GM23338 (cell line): ENCODE data around the gene ATP6V1A. TPM values are rescaled to one million over a fixed set of nuclear protein-coding genes. Genes with fewer than 3 reads are reported as not detected.

Experiments
- ATAC-seq: fragments of 200-7000 bp; cut with Tn5 transposase; 3 replicates; pipeline ENCODE4 v1.9.1; 2020
- DNase-seq: peaks from one replicate; pipeline ENCODE4 v3.0.0-alpha.2; 2015; ENCODE audit warnings: low spot score
- H2AFZ ChIP-seq: fragments of 200-600 bp; sonication (generic); 2 replicates; pipeline ENCODE4 v1.8.0; 2016; ENCODE audit warnings: antibody characterized with exemption, mild to moderate bottlenecking, moderate library complexity
- H3F3A ChIP-seq: fragments of 200-600 bp; sonication (generic); replicated peaks from 2 replicates; pipeline ENCODE4 v1.8.0; 2017; ENCODE audit warnings: antibody characterized with exemption, mixed run types, low read depth
- H3K27ac ChIP-seq: fragments of 200-600 bp; sonication (generic); 2 replicates; pipeline ENCODE4 v1.6.1; 2016; ENCODE audit warnings: low read depth
- H3K27me3 ChIP-seq: fragments of 200-600 bp; sonication (generic); 2 replicates; pipeline ENCODE4 v1.8.0; 2016; ENCODE audit warnings: mild to moderate bottlenecking, mixed run types, moderate library complexity; ENCODE audit not compliant: insufficient read depth
- H3K36me3 ChIP-seq: fragments of 200-600 bp; sonication (generic); 2 replicates; pipeline ENCODE4 v1.8.0; 2016; ENCODE audit warnings: mild to moderate bottlenecking; ENCODE audit not compliant: insufficient read depth
- H3K4me1 ChIP-seq: fragments of 200-600 bp; sonication (generic); 2 replicates; pipeline ENCODE4 v1.8.0; 2016; ENCODE audit warnings: mild to moderate bottlenecking, moderate library complexity; ENCODE audit not compliant: insufficient read depth
- H3K4me2 ChIP-seq: fragments of 200-600 bp; sonication (generic); 2 replicates; pipeline ENCODE4 v1.7.1; 2017; ENCODE audit warnings: mixed run types
- H3K4me3 ChIP-seq: fragments of 200-600 bp; sonication (generic); 2 replicates; pipeline ENCODE4 v1.6.1; 2016; ENCODE audit warnings: mixed run types
- H3K79me2 ChIP-seq: fragments of 200-600 bp; sonication (generic); replicated peaks from 2 replicates; pipeline ENCODE4 v1.8.0; 2017; ENCODE audit warnings: mild to moderate bottlenecking; ENCODE audit not compliant: insufficient read depth
- H3K9me2 ChIP-seq: fragments of 200-600 bp; sonication (generic); 2 replicates; pipeline ENCODE4 v1.8.0; 2017; ENCODE audit not compliant: insufficient read depth
- H4K20me1 ChIP-seq: fragments of 200-600 bp; sonication (generic); replicated peaks from 2 replicates; pipeline ENCODE4 v1.8.0; 2017; ENCODE audit warnings: mild to moderate bottlenecking; ENCODE audit not compliant: insufficient read depth
- H3K27ac Mint-ChIP-seq: 2 replicates; pipeline ENCODE4 v1.8.0; 2020; ENCODE audit warnings: inconsistent platforms, mild to moderate bottlenecking, moderate library complexity, mixed read lengths
- H3K27me3 Mint-ChIP-seq: 3 replicates; pipeline ENCODE4 v1.8.0; 2022; ENCODE audit warnings: low read depth, mild to moderate bottlenecking, moderate library complexity, mixed read lengths, inconsistent platforms; ENCODE audit not compliant: insufficient read depth, poor library complexity
- H3K36me3 Mint-ChIP-seq: 3 replicates; pipeline ENCODE4 v1.8.0; 2021; ENCODE audit warnings: low read depth, mild to moderate bottlenecking, inconsistent platforms, moderate library complexity, mixed read lengths
- H3K4me1 Mint-ChIP-seq: 3 replicates; pipeline ENCODE4 v1.8.0; 2020; ENCODE audit warnings: mild to moderate bottlenecking, inconsistent platforms, mixed read lengths
- H3K4me3 Mint-ChIP-seq: 3 replicates; pipeline ENCODE4 v1.8.0; 2021; ENCODE audit warnings: moderate library complexity, mild to moderate bottlenecking, inconsistent platforms, mixed read lengths
- H3K9me3 Mint-ChIP-seq: 3 replicates; pipeline ENCODE4 v1.8.0; 2020; ENCODE audit warnings: moderate library complexity, mild to moderate bottlenecking, inconsistent platforms, mixed read lengths
- CREB1 ChIP-seq: fragments of 250-450 bp; sonication (Bioruptor Pico); IDR thresholded peaks from 2 replicates; pipeline ENCODE4 v1.5.0; 2020; ENCODE audit warnings: low read depth, mild to moderate bottlenecking, moderate library complexity
- CTCF ChIP-seq, 2 experiments: fragments of 200-600 bp in 1 of 2; sonication (generic) in 1 of 2; conservative IDR thresholded peaks; 2 replicates each; pipeline versions ENCODE4 v1.5.1 to v1.6.1; 2016 to 2017; ENCODE audit warnings: antibody characterized with exemption in 2 of 2, low read depth in 2 of 2, mild to moderate bottlenecking in 2 of 2, moderate library complexity in 1 of 2
- ETS1 ChIP-seq: IDR thresholded peaks from 2 replicates; pipeline ENCODE4 v1.6.1; 2016; ENCODE audit warnings: antibody characterized with exemption
- EZH2 ChIP-seq: fragments of 200-600 bp; sonication (generic); IDR thresholded peaks from one replicate; pipeline ENCODE4 v1.8.0; 2017; ENCODE audit warnings: antibody characterized with exemption, mild to moderate bottlenecking, low read depth; ENCODE audit not compliant: unreplicated experiment
- EZH2phosphoT487 ChIP-seq: fragments of 200-600 bp; sonication (generic); IDR thresholded peaks from one replicate; pipeline ENCODE4 v1.8.1; 2018; ENCODE audit warnings: antibody characterized with exemption; ENCODE audit not compliant: unreplicated experiment
- JUNB ChIP-seq: IDR thresholded peaks from one replicate; pipeline ENCODE4 v1.6.1; 2016; ENCODE audit warnings: antibody characterized with exemption; ENCODE audit not compliant: unreplicated experiment
- NANOG ChIP-seq: IDR thresholded peaks from 2 replicates; pipeline ENCODE4 v1.6.1; 2016; ENCODE audit warnings: antibody characterized with exemption, borderline replicate concordance
- POLR2AphosphoS5 ChIP-seq: IDR thresholded peaks from 2 replicates; pipeline ENCODE4 v1.6.1; 2016; ENCODE audit warnings: antibody characterized with exemption, low read depth
- REST ChIP-seq: IDR thresholded peaks from one replicate; pipeline ENCODE4 v1.6.1; 2018; ENCODE audit warnings: antibody characterized with exemption; ENCODE audit not compliant: unreplicated experiment
- STAT1 ChIP-seq: IDR thresholded peaks from one replicate; pipeline ENCODE4 v1.6.1; 2016; ENCODE audit warnings: antibody characterized with exemption; ENCODE audit not compliant: unreplicated experiment
- ZNF114 ChIP-seq: fragments of 250-450 bp; sonication (Bioruptor Pico); IDR thresholded peaks from 2 replicates; pipeline ENCODE4 v1.5.0; 2020; ENCODE audit warnings: mild to moderate bottlenecking, moderate library complexity
- ZNF331 ChIP-seq: fragments of 250-450 bp; sonication (Bioruptor Pico); IDR thresholded peaks from 2 replicates; pipeline ENCODE4 v1.5.0; 2020; ENCODE audit warnings: low read depth, mild to moderate bottlenecking, moderate library complexity
- polyA plus RNA-seq: library from polyadenylated mRNA; unstranded; fragments of >200 nt; fragmentation: Nextera tagmentation; extraction: Ambion mirVana; gene quantifications from 2 replicates; pipeline ENCODE4 v1.2.1, GENCODE V29; 2016
- total RNA-seq: library from RNA; depleted of rRNA; stranded (reverse); fragments of >200 nt; shearing (Covaris generic); gene quantifications from 2 replicates; pipeline ENCODE4 v1.2.3, GENCODE V29; 2014
- TF ChIP-seq, protein P1 (sequence below): fragments of 250-450 bp; sonication (Bioruptor Pico); IDR thresholded peaks from 2 replicates; pipeline ENCODE4 v1.5.0; 2020; ENCODE audit warnings: mild to moderate bottlenecking, moderate library complexity

The ATP6V1A gene
- total and polyA plus RNA-seq, 2 experiments from 2014 or later = 38.0 to 87.3 TPM

GRCh38 chr3:113775516-113775915, 28.7 kb downstream of the ATP6V1A start:
- H3K27ac Mint-ChIP-seq = no peak overlapping the region
- no peaks in the 10 kb centered on the region; the same call in 2 of the 3 replicates for H3K36me3 Mint-ChIP-seq
- H3K27me3 Mint-ChIP-seq = no peaks in the 10 kb centered on the region
- peaks cover 16% of the 10 kb centered on the region for H3K4me1 Mint-ChIP-seq
- Histone ChIP-seq H3K4me3 (no peak overlapping the region), H3K9me2 (0 out of 2 replicates have a peak, but pooled peaks cover 4% of the 10 kb centered on the region), H3F3A (no peaks in the 10 kb centered on the region), H3K4me1 (peaks cover 15% of the 10 kb centered on the region), H3K27me3 (no peaks in the 10 kb centered on the region), H4K20me1 (no peaks in the 10 kb centered on the region), H3K4me2 (no peak overlapping the region), H3K36me3 (no peaks in the 10 kb centered on the region), H2AFZ (no peak overlapping the region), H3K79me2 (no peaks in the 10 kb centered on the region; the same call in 1 of the 2 replicates), H3K27ac (no peak overlapping the region; the same call in 1 of the 2 replicates)
- TF ChIP-seq EZH2phosphoT487 (no peak), ETS1 (no peak), REST (no peak), EZH2 (no peak), ZNF114 (CRISPR knock-in tag) (no peak), CTCF (conservative IDR thresholded peaks at IDR 0.05; ENCODE audit: low read depth in 2 of 2) (no peak), ZNF331 (no peak), NANOG (no peak), STAT1 (no peak), JUNB (no peak), CREB1 (CRISPR knock-in tag) (no peak), POLR2AphosphoS5 (no peak)
- TF ChIP-seq, protein P1, sequence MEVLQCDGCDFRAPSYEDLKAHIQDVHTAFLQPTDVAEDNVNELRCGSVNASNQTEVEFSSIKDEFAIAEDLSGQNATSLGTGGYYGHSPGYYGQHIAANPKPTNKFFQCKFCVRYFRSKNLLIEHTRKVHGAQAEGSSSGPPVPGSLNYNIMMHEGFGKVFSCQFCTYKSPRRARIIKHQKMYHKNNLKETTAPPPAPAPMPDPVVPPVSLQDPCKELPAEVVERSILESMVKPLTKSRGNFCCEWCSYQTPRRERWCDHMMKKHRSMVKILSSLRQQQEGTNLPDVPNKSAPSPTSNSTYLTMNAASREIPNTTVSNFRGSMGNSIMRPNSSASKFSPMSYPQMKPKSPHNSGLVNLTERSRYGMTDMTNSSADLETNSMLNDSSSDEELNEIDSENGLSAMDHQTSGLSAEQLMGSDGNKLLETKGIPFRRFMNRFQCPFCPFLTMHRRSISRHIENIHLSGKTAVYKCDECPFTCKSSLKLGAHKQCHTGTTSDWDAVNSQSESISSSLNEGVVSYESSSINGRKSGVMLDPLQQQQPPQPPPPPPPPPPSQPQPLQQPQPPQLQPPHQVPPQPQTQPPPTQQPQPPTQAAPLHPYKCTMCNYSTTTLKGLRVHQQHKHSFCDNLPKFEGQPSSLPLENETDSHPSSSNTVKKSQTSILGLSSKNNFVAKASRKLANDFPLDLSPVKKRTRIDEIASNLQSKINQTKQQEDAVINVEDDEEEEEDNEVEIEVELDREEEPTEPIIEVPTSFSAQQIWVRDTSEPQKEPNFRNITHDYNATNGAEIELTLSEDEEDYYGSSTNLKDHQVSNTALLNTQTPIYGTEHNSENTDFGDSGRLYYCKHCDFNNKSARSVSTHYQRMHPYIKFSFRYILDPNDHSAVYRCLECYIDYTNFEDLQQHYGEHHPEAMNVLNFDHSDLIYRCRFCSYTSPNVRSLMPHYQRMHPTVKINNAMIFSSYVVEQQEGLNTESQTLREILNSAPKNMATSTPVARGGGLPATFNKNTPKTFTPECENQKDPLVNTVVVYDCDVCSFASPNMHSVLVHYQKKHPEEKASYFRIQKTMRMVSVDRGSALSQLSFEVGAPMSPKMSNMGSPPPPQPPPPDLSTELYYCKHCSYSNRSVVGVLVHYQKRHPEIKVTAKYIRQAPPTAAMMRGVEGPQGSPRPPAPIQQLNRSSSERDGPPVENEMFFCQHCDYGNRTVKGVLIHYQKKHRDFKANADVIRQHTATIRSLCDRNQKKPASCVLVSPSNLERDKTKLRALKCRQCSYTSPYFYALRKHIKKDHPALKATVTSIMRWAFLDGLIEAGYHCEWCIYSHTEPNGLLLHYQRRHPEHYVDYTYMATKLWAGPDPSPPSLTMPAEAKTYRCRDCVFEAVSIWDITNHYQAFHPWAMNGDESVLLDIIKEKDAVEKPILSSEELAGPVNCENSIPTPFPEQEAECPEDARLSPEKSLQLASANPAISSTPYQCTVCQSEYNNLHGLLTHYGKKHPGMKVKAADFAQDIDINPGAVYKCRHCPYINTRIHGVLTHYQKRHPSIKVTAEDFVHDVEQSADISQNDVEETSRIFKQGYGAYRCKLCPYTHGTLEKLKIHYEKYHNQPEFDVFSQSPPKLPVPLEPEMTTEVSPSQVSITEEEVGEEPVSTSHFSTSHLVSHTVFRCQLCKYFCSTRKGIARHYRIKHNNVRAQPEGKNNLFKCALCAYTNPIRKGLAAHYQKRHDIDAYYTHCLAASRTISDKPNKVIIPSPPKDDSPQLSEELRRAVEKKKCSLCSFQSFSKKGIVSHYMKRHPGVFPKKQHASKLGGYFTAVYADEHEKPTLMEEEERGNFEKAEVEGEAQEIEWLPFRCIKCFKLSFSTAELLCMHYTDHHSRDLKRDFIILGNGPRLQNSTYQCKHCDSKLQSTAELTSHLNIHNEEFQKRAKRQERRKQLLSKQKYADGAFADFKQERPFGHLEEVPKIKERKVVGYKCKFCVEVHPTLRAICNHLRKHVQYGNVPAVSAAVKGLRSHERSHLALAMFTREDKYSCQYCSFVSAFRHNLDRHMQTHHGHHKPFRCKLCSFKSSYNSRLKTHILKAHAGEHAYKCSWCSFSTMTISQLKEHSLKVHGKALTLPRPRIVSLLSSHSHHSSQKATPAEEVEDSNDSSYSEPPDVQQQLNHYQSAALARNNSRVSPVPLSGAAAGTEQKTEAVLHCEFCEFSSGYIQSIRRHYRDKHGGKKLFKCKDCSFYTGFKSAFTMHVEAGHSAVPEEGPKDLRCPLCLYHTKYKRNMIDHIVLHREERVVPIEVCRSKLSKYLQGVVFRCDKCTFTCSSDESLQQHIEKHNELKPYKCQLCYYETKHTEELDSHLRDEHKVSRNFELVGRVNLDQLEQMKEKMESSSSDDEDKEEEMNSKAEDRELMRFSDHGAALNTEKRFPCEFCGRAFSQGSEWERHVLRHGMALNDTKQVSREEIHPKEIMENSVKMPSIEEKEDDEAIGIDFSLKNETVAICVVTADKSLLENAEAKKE (CRISPR knock-in tag) = no peak
- DNase-seq (no peak), ATAC-seq (no peak)
- no peak overlapping the region for H3K4me3 Mint-ChIP-seq
- no peaks in the 10 kb centered on the region; the same call in 2 of the 3 replicates for H3K9me3 Mint-ChIP-seq
